SK-N-DZ (cell line): ENCODE measurements around the gene GFOD2.

Experiments used
- DNase-seq: peaks from one replicate; pipeline ENCODE4 v3.0.0-alpha.2; 2015; ENCODE audit warnings: low spot score

Gene GFOD2

GRCh38 chr16:67672306-67672705 is 46.8 kb downstream of the GFOD2 start:
- DNase-seq: peak; percentile 15

- DNase-seq: no peak
Measured at GRCh38 chr16:67669499-67670101, 49.5 kb downstream of the GFOD2 start.

DNA sequence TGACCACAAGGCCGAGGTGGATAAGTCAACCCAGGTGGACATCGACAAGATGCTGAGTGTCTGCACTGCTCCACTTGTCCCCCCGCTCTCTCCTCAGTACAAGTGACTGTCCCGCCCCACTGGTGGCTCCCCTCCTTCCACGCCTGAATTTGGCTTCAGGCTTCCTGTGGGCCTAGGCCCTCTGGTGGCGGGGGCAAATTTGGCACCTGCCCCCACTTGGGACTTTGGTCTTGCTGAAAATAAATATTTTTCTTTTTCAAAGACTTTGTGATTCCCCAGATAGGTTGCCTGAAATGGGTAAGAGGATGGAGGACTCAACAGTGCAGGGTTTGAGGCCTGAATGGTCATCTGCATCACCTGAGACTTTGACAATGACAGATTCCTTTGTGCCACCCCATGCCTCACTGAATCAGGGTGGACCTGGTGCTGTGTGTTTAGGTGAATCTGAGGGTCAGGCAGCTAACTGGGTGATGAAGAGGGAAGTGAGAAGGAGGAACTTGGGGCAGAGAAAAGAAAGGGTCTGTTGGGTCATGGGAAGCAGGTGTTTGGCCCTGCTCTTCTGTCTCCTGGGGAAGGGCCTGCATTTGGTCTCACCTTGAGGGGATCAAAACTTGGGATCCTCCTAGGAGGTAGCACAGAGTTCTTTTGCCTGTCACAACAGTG is 50.5 kb downstream of the GFOD2 start:
- no peak for DNase-seq

DNA sequence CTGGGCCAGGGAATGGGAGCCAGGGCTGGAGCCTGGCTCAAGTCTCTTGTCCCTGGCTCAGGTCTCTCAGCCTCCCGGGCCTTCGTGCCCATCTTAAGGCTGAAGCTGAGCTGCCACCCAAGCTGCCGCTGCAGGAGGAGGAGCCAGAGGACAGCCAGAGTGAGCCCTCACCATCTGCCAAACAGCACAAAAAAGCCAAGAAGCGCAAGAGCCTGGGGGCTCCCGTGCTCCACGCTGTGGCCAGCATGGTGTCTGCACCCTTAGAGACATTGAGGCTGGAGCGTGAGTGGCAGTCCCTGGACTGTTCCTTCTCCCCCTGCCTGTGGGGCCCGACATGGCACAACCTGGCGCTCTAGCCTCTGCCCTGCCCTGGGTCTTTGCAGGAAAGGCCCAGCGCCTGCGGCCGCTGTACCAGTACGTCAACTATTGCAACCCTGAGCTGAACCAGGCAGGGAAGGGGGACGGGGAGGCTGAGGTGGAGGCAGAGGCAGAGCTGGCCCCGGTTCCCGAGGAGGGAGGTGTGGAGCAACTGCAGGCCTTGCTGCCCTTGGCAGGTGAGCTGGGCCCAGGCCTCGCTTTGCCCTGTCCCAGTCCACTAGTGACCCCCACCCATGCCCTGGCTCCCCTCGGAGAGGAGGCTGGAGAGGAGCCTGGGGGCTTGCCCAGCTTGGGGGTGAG is 51.2 kb downstream of the GFOD2 start:
- peak; percentile 97 for DNase-seq

DNA sequence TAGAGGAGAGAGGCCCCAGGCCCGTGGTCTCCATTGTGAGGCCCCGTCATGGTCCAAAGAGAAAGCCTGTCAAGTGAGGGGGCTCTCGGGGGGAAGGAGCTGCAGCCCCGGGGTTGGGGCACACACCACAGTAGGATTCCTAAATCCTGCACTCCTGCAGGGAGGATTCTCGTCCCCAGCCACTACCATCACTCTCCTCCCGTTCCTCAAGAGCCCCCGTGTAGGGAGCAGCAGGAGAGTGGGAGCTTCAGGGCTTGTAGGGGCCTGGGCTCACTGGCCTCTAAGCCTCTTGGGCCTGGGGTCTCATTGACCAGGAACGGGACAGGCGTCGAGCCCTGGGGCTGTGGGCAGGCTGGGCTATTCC is 51.7 kb downstream of the GFOD2 start:
- DNase-seq: no peak

DNA sequence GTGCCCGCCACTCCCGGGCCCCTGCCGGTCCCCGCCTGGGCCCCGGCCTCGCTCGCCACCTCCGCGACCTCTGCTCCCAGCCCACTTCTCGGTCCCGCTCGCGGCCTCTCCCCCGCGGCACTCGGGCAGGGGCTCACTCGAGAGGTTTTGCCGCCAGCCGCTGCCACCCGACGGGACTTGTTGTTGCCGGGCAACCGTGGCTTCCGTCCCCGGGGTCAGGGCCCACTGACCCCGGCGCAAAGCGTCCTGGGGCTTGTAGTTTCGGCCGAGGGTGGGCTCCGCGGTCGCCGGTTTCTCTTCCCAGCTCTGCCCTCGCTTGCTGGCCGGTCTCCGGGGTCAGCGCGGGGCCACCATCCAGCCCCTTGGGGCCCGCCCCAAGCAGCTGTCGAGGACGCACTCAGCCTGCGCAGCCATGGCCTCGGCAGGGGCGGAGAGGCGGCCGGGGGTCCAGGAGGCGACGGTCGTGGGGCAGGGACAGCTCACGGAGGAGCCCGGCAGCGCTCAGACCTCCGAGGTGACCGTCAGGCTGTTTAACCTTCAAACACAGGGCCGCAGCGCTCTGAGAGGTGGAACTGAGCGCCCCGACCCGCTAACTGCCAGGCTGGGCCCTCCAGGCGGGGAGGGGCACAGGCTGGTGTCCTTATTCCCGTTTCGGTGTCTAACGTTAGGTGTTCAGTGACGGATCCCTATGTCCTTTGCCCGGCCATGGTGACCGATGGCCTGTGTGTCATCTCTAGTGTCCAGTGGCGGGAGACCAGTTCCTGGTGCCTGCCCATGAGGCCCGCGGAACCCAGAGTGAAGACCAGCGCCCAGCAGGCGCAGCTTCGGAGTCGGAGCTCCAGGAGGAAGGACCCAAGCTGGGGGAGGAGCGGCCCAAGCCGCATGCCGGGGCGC is 52.3 kb downstream of the GFOD2 start, which contains the start of the genes C16orf86 and ENKD1:
C16orf86 (plus strand) TSS at position 256 of the 894 bp plus-strand sequence; CDS start at position 413, 157 bp downstream.
ENKD1 (minus strand) TSS at position 192 of the 894 bp plus-strand sequence. CDS start 308 bp downstream, outside the sequence.
- DNase-seq: peak; percentile 85

DNA sequence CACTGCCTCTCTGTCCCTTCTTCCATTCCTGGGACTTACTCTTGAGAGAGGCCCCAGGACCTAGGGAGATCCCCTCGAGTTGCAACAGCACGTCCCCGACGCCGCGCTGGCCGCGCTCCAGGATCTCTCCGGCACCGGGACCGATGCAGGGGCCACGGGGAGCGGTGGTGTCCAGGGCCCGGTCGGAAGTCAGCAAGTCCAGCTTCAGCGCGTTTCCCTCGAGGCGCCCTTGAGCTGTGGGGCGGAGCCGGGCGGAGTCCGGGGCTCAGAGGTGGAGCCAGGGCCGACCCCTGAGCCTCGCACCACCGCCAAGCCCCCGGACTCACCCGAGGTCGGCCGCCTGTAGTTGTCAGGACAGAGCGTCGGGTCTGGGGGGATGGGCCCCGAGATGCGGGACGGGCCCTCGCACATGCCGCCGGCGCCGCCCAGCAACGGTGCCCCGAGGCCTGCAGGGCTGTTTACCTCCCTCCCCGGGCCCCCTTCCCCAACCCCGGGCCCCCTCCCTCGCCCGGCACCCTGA is 53.0 kb downstream of the GFOD2 start:
- peak; percentile 54 for DNase-seq

GRCh38 chr16:67665598-67665997 is 53.5 kb downstream of the GFOD2 start:
- no peak for DNase-seq

DNA sequence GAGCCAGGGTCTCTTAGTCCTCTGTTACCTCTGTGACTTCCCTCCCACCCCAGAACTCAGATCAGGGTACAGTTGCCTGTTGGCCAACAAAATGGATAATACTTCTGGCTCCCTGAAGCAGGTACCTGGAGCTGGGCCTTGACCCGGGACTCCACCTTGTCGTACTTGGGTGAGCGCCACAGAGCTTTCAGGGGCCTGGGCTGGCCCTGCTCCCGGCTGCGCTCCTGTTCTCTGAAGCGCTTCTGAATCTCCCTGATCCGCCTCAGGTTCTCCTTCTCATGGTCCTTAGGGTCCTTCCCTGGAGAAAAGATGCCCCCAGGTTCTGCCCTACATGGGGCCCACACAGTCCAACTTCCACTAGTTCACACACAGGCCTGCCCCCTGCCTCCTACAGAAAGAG is 54.2 kb downstream of the GFOD2 start:
- no peak for DNase-seq

DNA sequence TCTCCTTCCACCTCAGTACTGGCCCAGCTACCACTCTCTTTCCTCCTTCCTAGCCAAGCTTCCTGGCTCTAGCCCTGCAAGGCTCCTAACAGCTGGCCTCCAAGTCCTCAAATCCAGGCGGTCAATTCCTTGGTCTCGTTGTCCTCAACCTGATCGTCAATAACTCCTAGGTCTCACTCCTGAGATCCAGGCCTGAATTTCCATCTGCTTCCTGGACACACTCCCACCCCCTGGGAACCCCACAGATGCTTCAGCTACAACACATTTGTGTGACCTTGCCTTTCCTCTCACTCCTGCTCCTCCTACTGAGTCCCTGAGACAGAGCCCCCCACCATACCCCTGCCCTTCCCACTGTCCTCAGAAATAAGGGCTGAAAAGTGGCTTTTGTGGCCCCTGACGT is 54.9 kb downstream of the GFOD2 start:
- no peak for DNase-seq

DNA sequence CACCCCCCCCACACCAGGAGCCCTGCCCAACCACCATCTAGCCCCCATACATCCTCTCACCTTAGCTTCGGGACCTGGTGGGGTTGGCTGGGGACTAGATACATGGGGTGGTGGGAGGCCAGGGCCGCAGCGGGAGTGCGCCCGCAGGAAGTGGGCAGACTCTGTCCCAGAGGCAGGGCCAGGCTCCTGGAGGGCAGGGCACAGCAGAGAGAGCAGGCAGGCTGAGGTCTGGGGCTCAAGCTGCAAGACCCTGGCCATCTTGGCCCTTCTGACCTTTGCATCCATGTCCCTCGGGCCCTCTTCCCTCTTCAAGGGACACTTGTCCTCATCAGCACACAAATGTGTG is 55.3 kb downstream of the GFOD2 start:
- no peak for DNase-seq

GRCh38 chr16:67663151-67663876 is 55.8 kb downstream of the GFOD2 start:
- peak; percentile 28 for DNase-seq

DNA sequence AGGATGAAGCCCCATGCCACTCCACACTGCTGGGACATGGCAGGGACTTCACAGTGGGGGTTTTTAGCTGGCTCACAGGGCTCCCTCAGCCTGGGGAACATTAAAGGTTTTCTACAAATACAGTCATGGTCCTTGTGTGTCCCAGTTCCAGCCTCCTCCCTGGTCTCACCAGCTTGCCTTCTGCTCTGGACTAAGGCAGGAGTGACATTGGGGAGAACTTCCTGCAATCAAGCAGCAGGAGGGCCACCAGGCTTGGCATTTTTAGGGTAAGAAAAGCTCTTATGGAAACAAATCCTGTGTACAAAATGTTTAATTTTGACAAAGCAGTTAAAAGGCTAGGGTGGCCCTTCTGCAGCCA is 56.5 kb downstream of the GFOD2 start:
- no peak for DNase-seq

- DNase-seq: no peak
Measured at GRCh38 chr16:67661886-67662652, 57.0 kb downstream of the GFOD2 start.

DNA sequence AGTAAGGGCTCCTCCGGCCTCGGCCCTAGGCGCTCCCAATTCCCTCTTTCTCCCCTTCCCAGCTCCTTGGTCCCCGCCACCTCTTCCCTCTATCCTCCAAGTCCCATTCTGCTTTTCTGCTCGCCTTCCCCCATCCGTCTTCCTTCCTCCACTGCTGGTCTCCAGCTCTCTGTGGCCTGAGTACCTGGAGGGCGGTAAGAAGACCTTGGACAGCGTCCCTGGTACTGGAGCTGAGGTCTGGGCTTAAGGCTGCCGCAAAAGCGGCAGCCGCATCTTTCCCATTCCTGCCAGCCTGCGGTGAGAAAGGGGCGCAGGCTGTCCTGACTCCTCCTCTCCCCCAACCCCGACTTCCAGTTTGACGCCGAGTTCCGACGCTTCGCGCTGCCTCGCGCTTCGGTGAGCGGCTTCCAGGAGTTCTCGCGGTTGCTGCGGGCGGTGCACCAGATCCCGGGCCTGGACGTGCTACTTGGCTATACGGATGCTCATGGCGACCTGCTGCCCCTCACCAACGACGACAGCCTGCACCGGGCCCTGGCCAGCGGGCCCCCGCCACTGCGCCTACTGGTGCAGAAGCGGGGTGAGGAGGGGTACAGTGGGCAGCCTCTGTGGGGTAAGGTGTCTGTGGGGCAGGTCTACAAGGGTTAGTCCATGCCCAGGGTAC is 57.9 kb downstream of the GFOD2 start:
- DNase-seq: peak; percentile 60

- peak; percentile 97 for DNase-seq
Measured at GRCh38 chr16:67660564-67661028, 58.5 kb downstream of the GFOD2 start, which contains the start of gene PARD6A. Gene PARD6A (plus strand): TSS chr16:67660960. CDS start chr16:67661039, 79 bp downstream.

DNA sequence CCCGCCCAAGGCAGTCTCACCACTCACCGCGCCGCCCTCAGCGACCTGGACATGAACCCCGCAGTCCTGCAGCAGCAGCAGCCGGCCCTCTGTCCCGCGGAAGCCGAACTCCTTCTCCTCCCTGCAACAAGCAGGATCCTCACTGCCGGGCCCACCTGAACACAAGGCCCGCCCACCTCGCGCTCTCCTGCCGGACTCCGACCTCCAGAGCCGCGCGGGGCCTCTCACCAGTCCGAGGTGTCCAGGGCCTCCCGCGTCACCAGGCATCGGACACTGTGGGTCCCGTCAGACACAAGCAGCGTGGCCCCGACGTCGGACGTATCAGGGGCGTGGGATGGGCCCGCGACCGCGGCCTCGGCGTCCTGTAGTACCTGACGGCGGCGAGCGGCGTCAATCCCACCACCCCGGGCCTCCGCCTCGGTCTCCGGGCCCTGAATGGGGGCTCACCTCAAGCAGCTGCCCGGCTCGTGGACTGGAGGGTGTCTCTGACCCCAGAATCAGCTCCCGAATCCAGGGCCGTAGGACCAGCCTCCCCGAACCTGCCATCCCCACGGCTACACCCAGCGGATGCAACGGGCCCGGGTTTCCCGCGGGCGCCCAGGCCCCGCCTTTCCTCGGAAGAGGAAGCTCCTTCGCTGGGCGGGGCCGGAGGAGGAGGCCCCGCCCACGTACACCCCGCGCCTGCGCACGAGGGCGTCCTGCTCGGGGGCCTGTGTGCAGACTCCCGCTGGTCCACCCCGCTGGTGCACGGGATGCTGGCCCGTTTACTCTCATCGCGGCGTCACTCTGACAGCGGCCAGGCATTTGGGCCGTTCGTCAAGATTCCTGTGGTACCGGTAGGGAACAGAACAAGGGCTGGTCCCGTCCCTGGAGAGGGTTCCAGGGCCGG is 59.2 kb downstream of the GFOD2 start, which contains the start of gene ACD:
ACD (minus strand) TSS at position 586 of the 889 bp plus-strand sequence; CDS start at position 546, 40 bp downstream.
- DNase-seq: peak; percentile 92
